NCI-H1092 treated with DMSO at 0.1 percent for 48 hours (cell line): ENCODE results near the gene KCNIP3.
A peak's percentile ranks its signal among the peaks of the same experiment; 100 is the strongest.
"Not testable (repeated sequence)": the region's sequence is repeated elsewhere in the genome, so short reads cannot be mapped to it uniquely, and the experiment has no call there.

Source experiments
- DNase-seq: peaks from one replicate; lab custom pipeline; 2025; lab: John Stamatoyannopoulos, UW

Gene KCNIP3

DNA sequence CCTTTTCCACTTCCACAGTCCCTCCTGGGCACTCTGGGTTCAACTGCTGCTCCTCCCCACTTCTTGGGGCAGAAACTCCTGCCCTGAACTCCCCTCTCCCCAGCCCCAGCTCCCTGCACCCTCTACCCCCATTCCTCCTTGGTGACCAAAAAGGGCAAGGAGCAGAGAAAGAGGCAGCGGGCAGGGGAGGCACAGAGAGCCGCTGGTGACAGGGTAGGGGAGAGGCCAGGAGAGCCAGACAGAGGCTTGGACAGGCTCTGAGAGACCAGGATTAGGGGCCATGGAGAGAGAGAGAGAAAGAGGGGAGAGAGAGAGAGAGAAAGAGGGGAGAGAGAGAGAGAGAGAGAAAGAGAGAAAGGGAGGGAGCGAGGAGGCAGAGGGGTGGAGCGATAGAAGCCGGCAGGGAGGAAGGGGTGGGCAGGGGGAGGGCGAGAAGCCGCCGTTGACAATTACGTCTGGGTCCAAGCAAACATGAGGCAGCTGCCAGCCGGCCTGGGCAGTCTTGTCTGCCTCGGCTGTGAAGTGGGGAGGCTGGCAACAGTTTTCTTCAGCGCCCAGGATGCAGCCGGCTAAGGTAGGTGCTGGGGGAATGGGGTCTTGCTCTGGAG lies at the start of gene KCNIP3:
TSS of gene KCNIP3 (plus strand) at position 468 of the 608 bp plus-strand sequence. CDS start at position 560, 92 bp downstream.
- peak; percentile 91 for DNase-seq

- no peak for DNase-seq
These were observed 38.9 kb upstream of the KCNIP3 start for GRCh38 chr2:95258271-95258670.

- DNase-seq = no peak
These were observed 36.8 kb upstream of the KCNIP3 start for GRCh38 chr2:95260028-95261023.

- DNase-seq = no peak
These were observed 35.5 kb upstream of the KCNIP3 start for GRCh38 chr2:95261602-95262001.

DNA sequence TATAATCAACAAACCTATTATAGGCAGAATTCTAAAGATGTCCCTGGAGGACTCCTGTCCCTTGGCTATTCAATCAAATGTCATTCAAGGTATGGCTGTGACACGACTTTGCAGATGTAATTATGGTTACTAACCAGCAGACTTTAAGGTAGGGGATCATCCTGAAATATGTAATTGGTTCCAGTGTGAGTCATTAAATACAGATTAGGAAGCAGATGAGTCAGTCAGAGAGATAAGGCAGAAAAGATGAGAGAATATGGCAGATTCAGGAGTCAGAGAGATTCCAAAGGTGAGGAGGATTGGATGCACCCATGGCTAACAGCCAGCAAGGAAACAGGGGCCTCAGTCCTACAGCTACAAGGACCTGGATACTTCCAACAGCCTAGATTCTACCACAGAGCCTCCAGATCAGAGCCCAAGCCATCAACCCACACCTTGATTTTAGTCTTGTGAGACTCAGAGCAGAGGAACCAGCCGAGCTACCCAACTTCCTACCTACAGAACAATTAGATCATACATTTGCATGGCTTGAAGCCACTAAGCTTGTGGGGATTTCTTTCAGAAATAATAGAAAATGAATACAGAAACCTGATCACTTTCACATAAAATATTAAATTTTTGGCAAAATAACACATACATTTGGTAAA lies 34.1 kb upstream of the KCNIP3 start:
- DNase-seq = no peak

DNA sequence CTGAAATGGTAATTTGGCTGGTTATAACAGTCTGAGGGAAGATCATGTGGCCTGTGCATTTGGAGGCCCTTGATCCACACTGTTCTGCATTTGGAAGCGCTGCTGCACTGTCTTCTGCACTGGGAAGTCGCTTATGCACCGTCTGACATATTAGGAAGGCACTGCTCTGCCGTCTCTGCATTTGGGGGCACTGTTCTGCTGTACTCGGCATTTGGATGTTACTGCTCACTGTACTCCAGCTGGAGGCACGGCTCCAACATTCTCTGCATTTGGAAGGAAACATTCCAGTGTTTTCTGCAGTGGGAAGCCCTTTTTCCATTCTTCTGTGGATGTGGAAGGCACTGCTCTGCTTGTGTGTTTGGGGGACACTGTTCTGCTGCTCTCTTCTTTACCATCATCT lies 32.5 kb upstream of the KCNIP3 start:
- peak; percentile 19 for DNase-seq

DNA sequence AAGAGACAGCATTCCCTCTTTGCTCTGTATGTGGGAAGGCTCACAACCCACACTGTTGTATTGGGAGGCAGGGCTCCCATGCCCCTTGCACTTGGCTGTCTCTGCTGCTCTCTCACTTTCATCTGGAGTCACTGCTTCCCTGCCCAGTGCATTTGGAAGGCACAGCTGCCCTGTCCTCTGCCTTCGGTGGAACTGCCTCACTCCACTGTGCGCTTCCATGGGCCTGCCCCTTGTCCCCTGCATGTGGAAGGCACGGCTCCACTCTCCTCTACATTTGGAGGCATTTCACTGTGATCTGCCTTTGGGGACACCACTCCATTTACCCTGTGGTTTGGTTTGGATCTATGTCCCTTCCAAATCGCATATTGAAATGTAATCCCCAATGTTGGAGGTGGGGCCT lies 32.0 kb upstream of the KCNIP3 start:
- no peak for DNase-seq

- DNase-seq = no peak
These were observed 30.2 kb upstream of the KCNIP3 start for GRCh38 chr2:95266781-95267430.

GRCh38 chr2:95267458-95268210 lies 29.5 kb upstream of the KCNIP3 start:
- DNase-seq = no peak

- DNase-seq = no peak
These were observed 28.7 kb upstream of the KCNIP3 start for GRCh38 chr2:95268211-95269035.

DNA sequence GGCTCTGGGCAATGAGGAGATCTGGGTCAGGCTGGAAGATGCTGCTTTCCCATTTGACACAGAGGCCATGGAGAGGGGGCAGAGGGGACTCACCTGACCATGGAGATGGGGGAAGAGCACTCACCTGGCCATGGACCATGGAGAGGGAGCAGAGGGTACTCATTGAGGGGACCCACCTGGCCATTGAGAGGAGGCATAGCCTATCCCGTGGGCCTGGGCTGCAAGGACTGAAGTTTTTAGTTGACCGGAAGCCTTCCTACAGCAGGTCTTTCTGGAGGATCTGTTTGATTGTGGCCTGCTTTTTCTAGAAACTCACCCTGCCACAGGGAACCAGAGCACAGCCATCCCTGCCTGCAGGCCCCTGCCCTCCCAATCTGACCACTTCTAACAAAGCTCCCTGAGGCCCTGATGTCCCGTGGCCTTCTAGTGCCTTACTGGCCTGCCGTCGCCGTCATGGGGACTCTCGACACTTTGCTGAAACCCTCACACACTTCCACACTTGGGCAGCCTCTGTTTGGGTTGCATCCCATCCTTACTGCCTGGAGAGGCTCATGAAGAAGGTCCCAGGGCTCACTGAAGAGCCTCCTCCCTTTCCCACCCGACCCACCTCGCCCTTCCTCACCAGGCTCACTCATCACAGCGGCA lies 28.0 kb upstream of the KCNIP3 start:
- DNase-seq = no peak

- DNase-seq = not testable (repeated sequence)
These were observed 27.4 kb upstream of the KCNIP3 start for GRCh38 chr2:95269745-95270144.

DNA sequence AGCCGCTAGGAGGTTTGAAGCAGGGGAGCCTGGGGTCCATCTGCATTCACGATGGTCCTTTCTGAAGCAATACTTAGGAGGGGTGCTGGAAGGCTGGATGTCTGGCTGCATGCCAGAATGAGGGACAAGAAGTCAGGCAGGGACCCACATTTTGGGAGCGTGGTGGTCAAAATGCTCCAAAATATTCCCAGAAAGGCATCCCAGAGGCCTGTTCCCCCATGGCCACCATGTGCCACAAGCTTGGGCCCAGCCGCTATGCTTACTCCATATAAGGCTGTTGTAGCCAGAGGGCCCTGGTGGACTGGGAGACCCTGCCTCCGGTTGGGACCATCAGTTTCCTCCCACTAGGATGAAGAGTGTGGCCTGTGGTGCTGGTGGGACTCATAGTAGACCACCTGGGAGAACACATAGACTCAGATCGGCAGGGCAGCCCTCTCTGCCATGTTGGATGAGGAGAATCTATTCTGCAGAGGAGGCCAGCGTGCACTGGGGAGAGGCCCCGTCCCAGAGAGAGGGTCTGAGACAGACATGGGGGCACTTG lies 26.5 kb upstream of the KCNIP3 start:
- DNase-seq = no peak

DNA sequence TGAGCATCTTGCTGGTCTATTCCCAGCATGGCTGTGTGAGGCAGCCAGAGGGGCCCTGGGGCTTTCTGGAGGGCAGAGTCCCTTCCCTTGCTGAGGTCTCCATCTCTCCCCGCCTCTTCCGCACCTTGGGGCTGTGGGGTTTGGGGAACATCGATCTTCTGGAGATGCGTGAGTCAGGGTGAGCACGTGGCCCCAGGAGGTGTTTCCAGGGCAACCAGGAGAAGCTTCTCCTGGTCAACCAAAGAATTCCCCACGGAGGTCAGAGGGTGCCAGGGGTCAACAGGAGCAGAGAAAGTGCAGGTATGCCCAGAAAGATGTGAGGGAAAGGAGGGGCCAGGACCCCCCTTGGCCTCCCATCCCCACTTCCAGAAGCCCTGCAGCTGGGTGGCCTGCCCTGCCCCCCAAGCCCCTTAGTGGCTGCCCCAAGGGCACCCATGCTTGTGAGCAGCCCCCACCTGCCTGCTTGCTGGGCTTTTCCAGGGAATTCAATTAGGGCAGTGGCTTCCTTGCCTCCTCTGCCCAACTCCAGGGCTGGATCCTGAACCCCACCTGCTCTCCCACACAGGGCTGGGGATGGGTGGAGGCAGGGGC lies 25.7 kb upstream of the KCNIP3 start:
- no peak for DNase-seq

GRCh38 chr2:95272299-95272751 lies 24.8 kb upstream of the KCNIP3 start:
- DNase-seq = no peak

GRCh38 chr2:95272781-95273180 lies 24.4 kb upstream of the KCNIP3 start:
- DNase-seq = no peak

GRCh38 chr2:95273566-95274290 lies 23.4 kb upstream of the KCNIP3 start:
- DNase-seq = no peak

DNA sequence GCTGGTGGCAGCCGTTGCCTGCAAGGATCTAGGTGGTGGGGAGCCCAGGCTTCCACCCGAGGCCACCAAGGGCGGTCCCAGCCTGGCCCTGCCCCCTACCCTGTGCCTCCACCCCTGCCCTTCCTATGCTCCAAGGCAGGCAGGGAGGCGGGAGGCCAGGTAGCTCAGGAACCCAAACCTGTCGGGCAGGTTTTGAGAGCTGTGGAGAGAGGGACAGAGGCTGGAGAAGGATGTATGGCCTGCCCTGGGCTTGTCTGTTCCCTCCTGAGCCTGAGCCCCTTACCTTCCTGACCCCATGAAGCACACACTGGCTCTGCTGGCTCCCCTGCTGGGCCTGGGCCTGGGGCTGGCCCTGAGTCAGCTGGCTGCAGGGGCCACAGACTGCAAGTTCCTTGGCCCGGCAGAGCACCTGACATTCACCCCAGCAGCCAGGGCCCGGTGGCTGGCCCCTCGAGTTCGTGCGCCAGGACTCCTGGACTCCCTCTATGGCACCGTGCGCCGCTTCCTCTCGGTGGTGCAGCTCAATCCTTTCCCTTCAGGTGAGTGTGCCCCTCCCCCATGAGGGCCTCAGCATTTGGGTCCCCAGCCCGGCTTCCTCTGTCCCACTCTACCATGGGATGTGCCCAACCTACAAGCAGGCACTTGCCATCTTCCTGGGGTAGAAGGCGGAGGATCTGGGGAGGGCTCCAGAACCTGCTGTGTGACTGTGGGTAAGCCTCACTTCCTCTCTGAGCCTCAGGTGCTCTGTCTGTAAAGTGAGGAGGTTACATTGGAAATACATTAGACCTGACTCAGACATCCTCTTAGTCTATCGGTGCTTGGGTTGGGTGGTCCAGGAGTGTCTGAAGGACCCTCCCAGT lies 22.6 kb upstream of the KCNIP3 start, which contains the start of gene PROM2:
TSS of gene PROM2 (plus strand) at position 159 of the 860 bp plus-strand sequence. CDS start at position 296, 137 bp downstream.
- no peak for DNase-seq
